Measurements from ENCODE around the gene SRGAP2C.

- TF ChIP-seq POLR2A (IDR thresholded peaks at IDR 0.05) (no peak), CTCF (IDR thresholded peaks at IDR 0.05) (no peak), POLR2AphosphoS5 (IDR thresholded peaks at IDR 0.05; ENCODE audit: insufficient read depth in 1 of 2, low read depth in 1 of 2) (no peak)
Measured at GRCh38 chr1:121413821-121414220, 229.0 kb downstream of the SRGAP2C start.

Measured in vagina (tissue), 2 donors.